NCI-H2029 (cell line): ENCODE data around the gene CYRIA.

Experiments
- DNase-seq: peaks from one replicate; lab custom pipeline; 2025; lab: John Stamatoyannopoulos, UW

Gene CYRIA

GRCh38 chr2:16650287-16651249 is 15.1 kb downstream of the CYRIA start:
- no peak for DNase-seq

- no peak for DNase-seq
These were observed 16.0 kb downstream of the CYRIA start for GRCh38 chr2:16649353-16650286.

GRCh38 chr2:16647992-16648617 is 17.5 kb downstream of the CYRIA start:
- no peak for DNase-seq

- DNase-seq = no peak
These were observed 19.7 kb downstream of the CYRIA start for GRCh38 chr2:16645775-16646559.

GRCh38 chr2:16645088-16645487 is 20.5 kb downstream of the CYRIA start:
- no peak for DNase-seq

- DNase-seq = no peak
These were observed 21.3 kb downstream of the CYRIA start for GRCh38 chr2:16644221-16644925.

- no peak for DNase-seq
These were observed 22.5 kb downstream of the CYRIA start for GRCh38 chr2:16643099-16643498.

GRCh38 chr2:16642088-16642487 is 23.5 kb downstream of the CYRIA start:
- DNase-seq = no peak

GRCh38 chr2:16641509-16641908 is 24.1 kb downstream of the CYRIA start:
- no peak for DNase-seq

GRCh38 chr2:16640867-16641266 is 24.8 kb downstream of the CYRIA start:
- DNase-seq = no peak

- no peak for DNase-seq
These were observed 25.5 kb downstream of the CYRIA start for GRCh38 chr2:16640001-16640700.

GRCh38 chr2:16639431-16639830 is 26.2 kb downstream of the CYRIA start:
- DNase-seq = no peak

GRCh38 chr2:16638946-16639345 is 26.7 kb downstream of the CYRIA start:
- no peak for DNase-seq

GRCh38 chr2:16637304-16637703 is 28.3 kb downstream of the CYRIA start:
- DNase-seq = no peak

GRCh38 chr2:16635791-16636699 is 29.6 kb downstream of the CYRIA start:
- no peak for DNase-seq

GRCh38 chr2:16633621-16634430 is 31.8 kb downstream of the CYRIA start:
- no peak for DNase-seq

GRCh38 chr2:16632598-16632997 is 33.0 kb downstream of the CYRIA start:
- DNase-seq = no peak

GRCh38 chr2:16630463-16630862 is 35.2 kb downstream of the CYRIA start:
- no peak for DNase-seq
